Testis (tissue), 5 donors: ENCODE results near the gene PTH. TPM values are rescaled to one million over a fixed set of nuclear protein-coding genes. Genes with fewer than 3 reads are reported as not detected.

Experiments
- DNase-seq: peaks from one replicate; pipeline ENCODE4 v3.0.0-alpha.2; 2019
- H3K27ac ChIP-seq, 2 donors: fragments of 200-600 bp; sonication (generic); one replicate each; pipeline ENCODE4 v1.5.1; 2019
- H3K27me3 ChIP-seq: fragments of 200-600 bp; sonication (generic); one replicate; pipeline ENCODE4 v1.5.1; 2019
- H3K36me3 ChIP-seq: fragments of 200-600 bp; sonication (generic); one replicate; pipeline ENCODE4 v1.5.1; 2017; ENCODE audit warnings: low read depth; ENCODE audit errors: missing control alignments
- H3K4me1 ChIP-seq: fragments of 200-600 bp; sonication (generic); one replicate; pipeline ENCODE4 v1.5.1; 2019
- H3K4me3 ChIP-seq, 2 donors: fragments of 200-600 bp; sonication (generic); one replicate each; pipeline ENCODE4 v1.5.1; 2017 to 2019
- H3K9me3 ChIP-seq: fragments of 200-600 bp; sonication (generic); one replicate; pipeline ENCODE4 v1.5.1; 2017
- CTCF ChIP-seq, 3 experiments: fragments of 450-650 bp in 2 of 3; fragments of 200-600 bp in 1 of 3; sonication (generic) in 1 of 3; IDR thresholded peaks; one replicate each; pipeline ENCODE4 v1.5.1; 2016 to 2019; ENCODE audit warnings: antibody characterized with exemption in 3 of 3, mild to moderate bottlenecking in 2 of 3, moderate library complexity in 1 of 3
- POLR2A ChIP-seq: fragments of 450-650 bp; IDR thresholded peaks from one replicate; pipeline ENCODE4 v1.6.1; 2017; ENCODE audit warnings: antibody characterized with exemption, mild to moderate bottlenecking, moderate library complexity
- WGBS, 2 donors: methylation state at CpG; one replicate each; pipeline ENCODE4 v1.1.5; 2018; 5-methylcytosine and 5-hydroxymethylcytosine counted together
- intact Hi-C: fragments of 100-400 bp; cut with DNase I; formaldehyde crosslinking; loops from one replicate; pipeline ENCODE4 v1.15.1; 2023; ENCODE audit warnings: low total_unique reads
- long read RNA-seq, 2 donors: transcript quantifications; one replicate each; lab custom pipeline, GENCODE V29; 2026
- polyA plus RNA-seq: library from polyadenylated mRNA; stranded (reverse); fragments of 350-450 nt; fragmentation: Illumina TruSeq; extraction: RNeasy Lipid Tissue Mini Kit (QIAGEN cat#74804); gene quantifications from one replicate; pipeline ENCODE4 v1.2.3, GENCODE V29; 2014; ENCODE audit warnings: low read depth, low replicate concordance; ENCODE audit not compliant: insufficient read depth
- total RNA-seq, 2 donors: library from RNA; depleted of rRNA; stranded (reverse); fragments of >200 nt; gene quantifications; one replicate each; pipeline ENCODE4 v1.2.3, GENCODE V29; 2016

PTH gene
- total RNA-seq (not detected), polyA plus RNA-seq (not detected)
- long read RNA-seq, donor 1 = 0 reads
- long read RNA-seq, donor 2 = 0 reads

DNA sequence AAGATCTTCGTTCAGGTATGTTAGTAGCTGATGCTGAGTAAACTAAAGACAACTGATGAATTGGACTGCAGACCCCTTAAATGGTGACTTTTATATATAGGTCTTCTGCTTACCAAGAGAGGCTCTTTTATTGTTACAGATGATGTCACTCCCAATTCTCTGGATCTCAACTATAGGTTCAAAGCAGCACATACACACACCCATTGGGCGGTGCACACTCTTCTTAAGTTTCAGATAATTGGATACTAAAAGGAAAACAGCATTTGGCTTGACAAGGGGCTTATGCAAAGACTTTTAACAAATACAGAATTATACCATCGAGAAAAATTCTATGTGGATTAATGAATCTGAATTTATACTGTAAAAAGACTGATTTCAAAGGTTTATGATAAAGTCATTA lies at the start of gene PTH:
Gene PTH, minus strand, starts transcription at position 69 of the 400 bp plus-strand sequence. CDS start 3,142 bp downstream, outside the sequence.
- no peak for TF ChIP-seq POLR2A
- TF ChIP-seq CTCF (IDR thresholded peaks at IDR 0.05) = no peak
- no peaks in the 10 kb centered on the region for H3K27me3 ChIP-seq
- no peak within 1 kb of the TSS for H3K4me3 ChIP-seq
- 92 to 93% methylated on average over 3 of the region's 3 CpGs for WGBS, 2 donors
- DNase-seq = no peak
- intact Hi-C loops = no loop called here
- H3K4me1 ChIP-seq = no peaks in the 10 kb centered on the region
- no peaks in the 10 kb centered on the region for H3K9me3 ChIP-seq
- H3K36me3 ChIP-seq = no peaks in the 10 kb centered on the region
- no peak within 1 kb of the TSS for H3K27ac ChIP-seq

GRCh38 chr11:13538044-13538443 lies 42.2 kb upstream of the PTH start:
- Histone ChIP-seq H3K9me3 (no peaks in the 10 kb centered on the region), H3K4me3 (no peak overlapping the region), H3K27me3 (no peaks in the 10 kb centered on the region), H3K4me1 (no peaks in the 10 kb centered on the region), H3K27ac (no peak overlapping the region), H3K36me3 (no peaks in the 10 kb centered on the region)
- intact Hi-C loops = no loop called here
- 36 to 56% methylated on average over 1 of the region's 1 CpG for WGBS, 2 donors
- DNase-seq = no peak
- TF ChIP-seq POLR2A (no peak), CTCF (IDR thresholded peaks at IDR 0.05) (no peak)

- intact Hi-C loops = no loop called here
- H3K36me3 ChIP-seq = no peaks in the 10 kb centered on the region
- WGBS, 2 donors = 44 to 46% methylated on average over 2 of the region's 2 CpGs
- TF ChIP-seq CTCF (IDR thresholded peaks at IDR 0.05) (no peak), POLR2A (no peak)
- H3K9me3 ChIP-seq = no peaks in the 10 kb centered on the region
- H3K4me3 ChIP-seq = no peak overlapping the region
- no peak for DNase-seq
- H3K27ac ChIP-seq = no peak overlapping the region
- H3K4me1 ChIP-seq = no peaks in the 10 kb centered on the region
- H3K27me3 ChIP-seq = no peaks in the 10 kb centered on the region
Observed at GRCh38 chr11:13535819-13536218, 40.0 kb upstream of the PTH start.

GRCh38 chr11:13534358-13534757 lies 38.6 kb upstream of the PTH start:
- Histone ChIP-seq H3K9me3 (no peaks in the 10 kb centered on the region), H3K27ac (no peak overlapping the region), H3K4me3 (no peak overlapping the region), H3K4me1 (no peaks in the 10 kb centered on the region), H3K27me3 (no peaks in the 10 kb centered on the region), H3K36me3 (no peaks in the 10 kb centered on the region)
- intact Hi-C loops = no loop called here
- TF ChIP-seq POLR2A = no peak
- TF ChIP-seq CTCF (IDR thresholded peaks at IDR 0.05) = no peak
- WGBS, 2 donors = 66 to 89% methylated on average over 5 to 7 of the region's 7 CpGs
- no peak for DNase-seq

GRCh38 chr11:13525257-13525656 lies 29.5 kb upstream of the PTH start:
- Histone ChIP-seq H3K9me3 (no peaks in the 10 kb centered on the region), H3K4me1 (no peaks in the 10 kb centered on the region), H3K4me3 (no peak overlapping the region), H3K36me3 (no peaks in the 10 kb centered on the region), H3K27me3 (no peaks in the 10 kb centered on the region), H3K27ac (no peak overlapping the region)
- WGBS, 2 donors = 69 to 73% methylated on average over 2 of the region's 2 CpGs
- TF ChIP-seq CTCF (IDR thresholded peaks at IDR 0.05) (no peak), POLR2A (no peak)
- intact Hi-C loops = no loop called here
- no peak for DNase-seq
